ENCODE measurements around the gene PRDM16.

GRCh38 chr1:3314491-3315381, 245.7 kb downstream of the PRDM16 start:
- TF ChIP-seq CTCF (IDR thresholded peaks at IDR 0.05): no peak
- no peak for TF ChIP-seq POLR2A (IDR thresholded peaks at IDR 0.05)

All from testis (tissue), 2 donors.